ENCODE data around the gene KPNA1. TPM values are rescaled to one million over a fixed set of nuclear protein-coding genes. Genes with fewer than 3 reads are reported as not detected.

The KPNA1 gene
- total RNA-seq, 1 experiment from 2014 or later, result 104 TPM

DNA sequence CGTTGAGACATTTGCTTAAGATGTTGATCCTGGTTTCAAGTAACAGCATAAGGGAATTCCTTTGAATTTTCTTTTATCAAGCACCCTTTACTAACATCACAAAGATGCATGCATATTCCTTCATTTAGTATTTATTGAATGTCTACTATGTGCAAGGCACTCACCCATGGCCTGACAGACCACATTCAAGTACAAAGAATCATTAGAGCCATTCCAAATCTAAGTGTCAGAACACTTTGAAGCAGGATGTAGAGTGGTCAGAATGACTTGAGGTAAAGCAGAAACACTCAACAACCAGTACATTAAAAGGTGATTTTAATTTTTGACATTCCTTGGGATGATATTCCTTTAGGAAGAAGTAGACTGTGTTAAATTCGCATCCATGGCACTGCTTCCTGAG is 92.9 kb downstream of the KPNA1 start:
- TF ChIP-seq, protein P1, sequence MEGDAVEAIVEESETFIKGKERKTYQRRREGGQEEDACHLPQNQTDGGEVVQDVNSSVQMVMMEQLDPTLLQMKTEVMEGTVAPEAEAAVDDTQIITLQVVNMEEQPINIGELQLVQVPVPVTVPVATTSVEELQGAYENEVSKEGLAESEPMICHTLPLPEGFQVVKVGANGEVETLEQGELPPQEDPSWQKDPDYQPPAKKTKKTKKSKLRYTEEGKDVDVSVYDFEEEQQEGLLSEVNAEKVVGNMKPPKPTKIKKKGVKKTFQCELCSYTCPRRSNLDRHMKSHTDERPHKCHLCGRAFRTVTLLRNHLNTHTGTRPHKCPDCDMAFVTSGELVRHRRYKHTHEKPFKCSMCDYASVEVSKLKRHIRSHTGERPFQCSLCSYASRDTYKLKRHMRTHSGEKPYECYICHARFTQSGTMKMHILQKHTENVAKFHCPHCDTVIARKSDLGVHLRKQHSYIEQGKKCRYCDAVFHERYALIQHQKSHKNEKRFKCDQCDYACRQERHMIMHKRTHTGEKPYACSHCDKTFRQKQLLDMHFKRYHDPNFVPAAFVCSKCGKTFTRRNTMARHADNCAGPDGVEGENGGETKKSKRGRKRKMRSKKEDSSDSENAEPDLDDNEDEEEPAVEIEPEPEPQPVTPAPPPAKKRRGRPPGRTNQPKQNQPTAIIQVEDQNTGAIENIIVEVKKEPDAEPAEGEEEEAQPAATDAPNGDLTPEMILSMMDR (IDR thresholded peaks at IDR 0.05; ENCODE audit: unreplicated experiment), result no peak
- DNase-seq (ENCODE audit: unreplicated experiment), result no peak
- ChIA-PET POLR2A (no interaction called here), CTCF (interaction anchor here (0.6 to 0.7 kb wide), 2 partner anchors 86 to 743 kb away, joined by 3 read pairs; no protein-coding TSS in a partner anchor)
- intact Hi-C loops (cut with micrococcal nuclease), result no loop called here
- no peak overlapping the region for H3K4me3 Mint-ChIP-seq (ENCODE audit: unreplicated experiment)
- no TSS peak for BruUV-seq (replicated peaks)
- no peaks in the 10 kb centered on the region for H3K9me3 Mint-ChIP-seq (ENCODE audit: unreplicated experiment)
- H3K27me3 Mint-ChIP-seq (ENCODE audit: insufficient read depth, unreplicated experiment), result no peaks in the 10 kb centered on the region
- H3K4me1 Mint-ChIP-seq (ENCODE audit: insufficient read depth, unreplicated experiment), result peaks cover 4% of the 10 kb centered on the region
- H3K36me3 Mint-ChIP-seq (ENCODE audit: insufficient read depth, unreplicated experiment), result peaks cover 84% of the 10 kb centered on the region
- H3K27ac Mint-ChIP-seq (ENCODE audit: low read depth, unreplicated experiment), result no peak overlapping the region

DNA sequence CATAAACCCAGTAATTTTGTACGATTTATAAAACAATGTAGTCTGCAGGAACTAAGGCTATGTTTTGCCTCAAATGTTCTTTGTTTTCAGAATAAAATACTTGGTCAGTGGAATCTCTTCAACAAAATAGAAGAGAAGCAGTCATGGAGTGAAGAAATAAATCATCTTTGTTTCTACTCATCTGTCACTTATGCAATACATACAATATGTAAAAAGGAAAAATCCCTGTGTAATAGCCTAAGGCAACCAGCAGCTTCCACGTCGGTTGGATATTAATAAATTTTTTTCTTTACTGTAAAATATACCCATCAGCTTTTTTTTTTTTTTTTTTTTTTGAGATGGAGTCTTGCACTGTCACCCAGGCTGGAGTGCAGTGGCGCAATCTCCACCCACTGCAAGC is 93.6 kb downstream of the KPNA1 start:
- no TSS peak for BruUV-seq (replicated peaks)
- POLR2A ChIA-PET, result interaction anchor here (0.8 to 1.3 kb wide), 2 partner anchors 13 to 38 kb away, joined by 3 read pairs; partner anchors contain the start of gene MIX23

DNA sequence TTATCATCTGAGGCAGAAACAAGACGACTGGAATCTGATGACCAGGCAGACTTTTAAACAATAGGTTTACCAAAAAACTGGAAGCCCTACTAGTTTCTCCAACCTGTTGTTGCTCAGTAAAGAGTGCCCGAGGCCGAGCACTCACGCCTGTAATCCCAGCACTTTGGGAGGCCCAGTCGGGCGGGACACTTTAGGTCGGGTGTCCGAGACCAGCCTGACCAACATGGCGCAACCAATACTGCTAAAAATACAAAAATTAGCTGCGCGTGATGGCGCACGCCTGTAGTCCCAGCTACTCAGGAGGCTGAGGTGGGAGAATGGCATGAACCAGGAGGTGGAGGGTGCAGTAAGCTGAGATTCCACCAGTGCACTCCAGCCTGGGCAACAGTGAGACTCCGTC is 97.8 kb downstream of the KPNA1 start:
- TF ChIP-seq, protein P1 (IDR thresholded peaks at IDR 0.05; ENCODE audit: unreplicated experiment), result no peak
- Mint-ChIP-seq H3K4me3 (ENCODE audit: unreplicated experiment) (peak overlapping the region; percentile 99), H3K27ac (ENCODE audit: low read depth, unreplicated experiment) (peak overlapping the region; percentile 99), H3K27me3 (ENCODE audit: insufficient read depth, unreplicated experiment) (no peaks in the 10 kb centered on the region), H3K9me3 (ENCODE audit: unreplicated experiment) (no peaks in the 10 kb centered on the region), H3K36me3 (ENCODE audit: insufficient read depth, unreplicated experiment) (peaks cover 82% of the 10 kb centered on the region), H3K4me1 (ENCODE audit: insufficient read depth, unreplicated experiment) (peaks cover 30% of the 10 kb centered on the region)
- CTCF ChIA-PET, result interaction anchor here (0.5 to 3.7 kb wide), 6 partner anchors 23 to 262 kb away, joined by 3 to 23 read pairs (median 6); partner anchors contain the start of gene FAM162A
- POLR2A ChIA-PET, result interaction anchor here (0.6 to 4.8 kb wide), 28 partner anchors 11 to 872 kb away, joined by 3 to 91 read pairs (median 8); partner anchors contain the start of genes CSTA, DTX3L, FAM162A and HSPBAP1
- BruUV-seq (replicated peaks), result no TSS peak
- DNase-seq (ENCODE audit: unreplicated experiment), result peak; percentile 34
- intact Hi-C loops (cut with micrococcal nuclease), result loop anchor here (5.0 kb wide), 1 partner anchor 95 kb away; the partner anchor contains the start of gene KPNA1

More for the DNA sequence above, 93.6 kb downstream of the KPNA1 start:
- CTCF ChIA-PET, result interaction anchor here (0.6 to 0.7 kb wide), 3 partner anchors 86 to 744 kb away, joined by 3 to 4 read pairs (median 3); no protein-coding TSS in a partner anchor
- intact Hi-C loops (cut with micrococcal nuclease), result no loop called here
- Mint-ChIP-seq H3K4me3 (ENCODE audit: unreplicated experiment) (no peak overlapping the region), H3K9me3 (ENCODE audit: unreplicated experiment) (no peaks in the 10 kb centered on the region), H3K36me3 (ENCODE audit: insufficient read depth, unreplicated experiment) (peaks cover 82% of the 10 kb centered on the region), H3K27ac (ENCODE audit: low read depth, unreplicated experiment) (no peak overlapping the region), H3K4me1 (ENCODE audit: insufficient read depth, unreplicated experiment) (peaks cover 4% of the 10 kb centered on the region), H3K27me3 (ENCODE audit: insufficient read depth, unreplicated experiment) (no peaks in the 10 kb centered on the region)
- TF ChIP-seq, protein P1 (IDR thresholded peaks at IDR 0.05; ENCODE audit: unreplicated experiment), result no peak
- DNase-seq (ENCODE audit: unreplicated experiment), result peak; percentile 21

DNA sequence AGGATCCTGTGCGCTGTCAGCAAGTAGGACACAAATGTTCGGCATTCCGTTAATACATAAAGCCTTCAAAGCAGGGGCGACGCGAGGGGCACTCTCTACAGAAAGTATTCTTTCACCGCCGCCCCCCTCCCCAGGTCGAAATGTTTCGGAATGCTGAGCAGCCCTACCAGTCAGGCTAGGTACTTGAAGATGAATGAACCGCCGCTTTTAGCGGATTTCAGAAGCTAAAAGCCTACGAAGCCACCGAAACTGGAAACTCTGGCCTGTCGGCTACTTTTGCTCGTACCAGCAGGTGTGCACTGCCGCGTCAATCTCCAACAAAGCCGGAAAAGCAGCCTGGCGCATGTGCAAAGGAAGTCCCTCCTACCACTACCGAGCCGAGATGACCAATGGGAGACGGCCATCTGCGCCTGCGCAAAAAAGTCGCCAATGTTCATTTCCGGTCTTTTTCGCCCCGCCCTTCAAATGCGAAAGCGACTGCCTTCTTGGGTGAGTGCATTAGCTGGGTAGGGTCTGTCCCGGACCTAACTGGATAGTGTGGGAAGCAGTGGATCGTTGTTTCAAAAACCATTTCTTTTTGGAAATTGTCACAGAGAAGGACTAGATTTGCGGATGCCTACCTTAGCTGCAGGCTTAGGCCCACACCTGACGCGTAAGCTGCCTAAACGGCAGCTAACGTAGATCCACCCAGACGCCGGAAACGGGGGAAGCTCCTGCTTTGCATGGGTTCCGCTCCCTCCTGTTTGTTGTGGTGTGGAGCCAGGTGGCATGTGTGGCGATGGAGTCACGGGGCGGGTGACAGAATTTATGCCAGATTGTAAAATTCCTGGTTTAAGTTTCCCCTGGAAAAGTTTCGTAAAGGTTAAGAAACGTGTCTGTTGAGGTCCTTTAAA is 98.7 kb downstream of the KPNA1 start, which contains the start of gene WDR5B:
TSS of gene WDR5B (minus strand) at position 301 of the 893 bp plus-strand sequence. CDS start 534 bp downstream, outside the sequence.
- CTCF ChIA-PET, result interaction anchor here (0.5 to 3.7 kb wide), 7 partner anchors 18 to 263 kb away, joined by 3 to 23 read pairs (median 4); partner anchors contain the start of gene FAM162A
- TF ChIP-seq, protein P1 (IDR thresholded peaks at IDR 0.05; ENCODE audit: unreplicated experiment), result no peak
- DNase-seq (ENCODE audit: unreplicated experiment), result peak; percentile 98
- Mint-ChIP-seq H3K4me1 (ENCODE audit: insufficient read depth, unreplicated experiment) (peaks cover 32% of the 10 kb centered on the region), H3K36me3 (ENCODE audit: insufficient read depth, unreplicated experiment) (peaks cover 72% of the 10 kb centered on the region), H3K9me3 (ENCODE audit: unreplicated experiment) (no peaks in the 10 kb centered on the region), H3K4me3 (ENCODE audit: unreplicated experiment) (peak within 1 kb of the TSS; percentile 99), H3K27ac (ENCODE audit: low read depth, unreplicated experiment) (peak within 1 kb of the TSS; percentile 99), H3K27me3 (ENCODE audit: insufficient read depth, unreplicated experiment) (no peaks in the 10 kb centered on the region)
- POLR2A ChIA-PET, result interaction anchor here (0.6 to 4.8 kb wide), 46 partner anchors 8 to 871 kb away, joined by 3 to 91 read pairs (median 5); partner anchors contain the start of genes CSTA, DTX3L, FAM162A and HSPBAP1
- intact Hi-C loops (cut with micrococcal nuclease), result loop anchor here (5.0 kb wide), 1 partner anchor 96 kb away; the partner anchor contains the start of gene KPNA1
- TSS peak; percentile 70 for BruUV-seq (replicated peaks)

All from MCF 10A (cell line).